GM19035 (cell line): Measurements from ENCODE around the gene VPS41.

ENCODE experiments used
- ATAC-seq: cut with Tn5 transposase; IDR thresholded peaks from one replicate; pipeline ENCODE4 v1.9.1; 2021; ENCODE audit not compliant: unreplicated experiment

The VPS41 gene

GRCh38 chr7:38817526-38817925 lies 91.5 kb downstream of the VPS41 start:
- no peak for ATAC-seq

- no peak for ATAC-seq
These were observed 95.2 kb downstream of the VPS41 start for GRCh38 chr7:38813768-38814167.

- no peak for ATAC-seq
These were observed 102.1 kb downstream of the VPS41 start for GRCh38 chr7:38806912-38807311.

- no peak for ATAC-seq
These were observed 107.2 kb downstream of the VPS41 start for GRCh38 chr7:38801786-38802185.

GRCh38 chr7:38798552-38799267 lies 110.3 kb downstream of the VPS41 start:
- no peak for ATAC-seq

GRCh38 chr7:38796626-38797501 lies 112.1 kb downstream of the VPS41 start:
- no peak for ATAC-seq

- no peak for ATAC-seq
These were observed 113.4 kb downstream of the VPS41 start for GRCh38 chr7:38795593-38795992.

- no peak for ATAC-seq
These were observed 127.0 kb downstream of the VPS41 start for GRCh38 chr7:38781991-38782390.

GRCh38 chr7:38777609-38778008 lies 131.4 kb downstream of the VPS41 start:
- ATAC-seq = no peak

GRCh38 chr7:38775506-38776175 lies 133.3 kb downstream of the VPS41 start:
- ATAC-seq = no peak

GRCh38 chr7:38773430-38773829 lies 135.6 kb downstream of the VPS41 start:
- ATAC-seq = no peak

- no peak for ATAC-seq
These were observed 148.8 kb downstream of the VPS41 start for GRCh38 chr7:38760226-38760625.

- no peak for ATAC-seq
These were observed 150.0 kb downstream of the VPS41 start for GRCh38 chr7:38759028-38759427.

- ATAC-seq = no peak
These were observed 151.1 kb downstream of the VPS41 start for GRCh38 chr7:38757931-38758330.

GRCh38 chr7:38756521-38756920 lies 152.5 kb downstream of the VPS41 start:
- no peak for ATAC-seq

- ATAC-seq = no peak
These were observed 155.6 kb downstream of the VPS41 start for GRCh38 chr7:38753347-38753746.

- ATAC-seq = no peak
These were observed 157.6 kb downstream of the VPS41 start for GRCh38 chr7:38751416-38751815.

GRCh38 chr7:38748056-38748610 lies 160.9 kb downstream of the VPS41 start:
- ATAC-seq = no peak

- ATAC-seq = no peak
These were observed 162.6 kb downstream of the VPS41 start for GRCh38 chr7:38746438-38746837.

GRCh38 chr7:38744746-38745145 lies 164.2 kb downstream of the VPS41 start:
- ATAC-seq = no peak

- no peak for ATAC-seq
These were observed 165.1 kb downstream of the VPS41 start for GRCh38 chr7:38743899-38744298.
